KBM-7 (cell line): ENCODE measurements around the gene WNT11.

Experiments
- DNase-seq: peaks from one replicate; pipeline ENCODE4 v3.0.0-alpha.2; 2015
- in situ Hi-C: fragments of 300-500 bp; cut with MboI; formaldehyde crosslinking; loops from 2 replicates; pipeline ENCODE4 v1.14.3; 2020; ENCODE audit warnings: low sequenced_read_pairs, low pct_unique_long_range_greater_than_20kb, mixed read lengths

Gene WNT11

DNA sequence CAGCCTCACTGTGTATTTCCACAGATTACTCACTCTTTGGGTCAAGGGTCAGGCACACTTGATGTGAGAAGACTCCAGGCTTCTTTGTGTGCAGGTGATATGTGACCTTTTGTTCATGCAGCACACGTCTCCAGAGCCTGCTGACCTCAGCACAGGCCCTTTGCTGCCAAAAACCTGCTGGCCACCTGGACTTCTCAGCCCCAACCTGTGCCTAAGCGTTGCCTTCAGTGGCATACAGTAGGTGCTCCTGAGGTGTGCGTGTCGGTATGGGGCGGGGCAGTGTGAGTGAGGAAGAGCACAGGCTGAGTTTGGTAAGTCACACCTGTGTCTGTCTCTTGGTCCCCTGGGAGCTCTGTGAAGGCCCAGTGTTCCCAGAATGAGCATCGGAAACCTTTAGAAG lies 58.1 kb downstream of the WNT11 start:
- in situ Hi-C loops = loop anchor here (10.0 kb wide), 1 partner anchor 243 kb away; no protein-coding TSS in a partner anchor

GRCh38 chr11:76147106-76147740 lies 59.1 kb downstream of the WNT11 start:
- in situ Hi-C loops = loop anchor here (10.0 kb wide), 1 partner anchor 242 kb away; no protein-coding TSS in a partner anchor
- no peak for DNase-seq

More for the DNA sequence above, 58.1 kb downstream of the WNT11 start:
- DNase-seq = no peak

DNA sequence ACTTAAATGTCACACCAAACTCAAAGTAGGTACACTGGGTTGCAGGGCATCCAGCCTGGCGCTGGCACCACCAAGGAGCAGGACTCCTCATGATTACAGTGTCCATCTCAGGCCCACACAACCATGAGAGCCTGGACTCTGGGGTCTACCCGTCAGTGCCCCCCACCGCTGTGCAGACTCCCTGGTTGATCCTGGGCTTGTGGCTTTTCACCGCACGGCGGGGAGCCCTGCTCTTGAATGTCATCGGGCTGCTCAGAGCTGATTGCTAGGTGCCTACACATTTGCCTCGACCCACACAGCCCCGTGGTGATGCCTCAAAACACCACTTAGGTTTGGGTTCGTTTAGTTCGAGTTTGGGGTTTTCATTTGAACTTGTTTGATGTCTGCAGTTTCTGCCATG lies 63.0 kb downstream of the WNT11 start:
- in situ Hi-C loops = loop anchor here (10.0 kb wide), 1 partner anchor 238 kb away; no protein-coding TSS in a partner anchor
- no peak for DNase-seq

DNA sequence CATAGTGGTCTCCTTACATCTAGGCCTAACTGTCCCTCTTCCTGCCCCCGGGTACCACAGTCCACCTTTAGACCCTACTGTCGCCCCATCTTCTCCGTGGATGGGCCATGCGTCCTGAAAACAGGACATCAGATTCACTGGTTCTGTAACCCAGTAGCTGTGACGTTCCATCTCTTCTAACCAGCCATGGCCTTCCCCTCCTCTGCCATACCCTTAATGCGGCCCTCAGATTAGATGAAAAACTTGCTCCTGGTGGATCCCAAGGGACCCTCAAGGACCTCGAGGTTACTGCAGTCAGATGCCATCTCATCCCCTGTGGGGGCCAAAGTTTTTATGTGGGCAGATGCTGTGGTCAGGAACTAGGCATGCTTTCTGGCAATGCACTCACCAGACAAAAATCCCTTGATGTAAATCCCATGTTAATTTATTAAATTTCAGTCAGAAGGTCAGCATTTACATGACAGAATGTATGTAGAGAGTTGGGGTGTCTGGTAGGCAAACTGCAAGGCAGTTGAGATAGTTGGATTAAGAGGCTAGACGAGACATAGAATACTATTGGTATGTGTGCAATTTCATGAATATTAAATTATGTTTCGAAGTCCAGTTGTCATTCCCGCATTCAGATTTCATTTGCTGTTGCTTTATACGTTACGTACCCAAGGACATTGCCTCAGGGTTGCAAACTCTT lies 64.3 kb downstream of the WNT11 start:
- in situ Hi-C loops = loop anchor here (10.0 kb wide), 1 partner anchor 237 kb away; no protein-coding TSS in a partner anchor
- DNase-seq = no peak

GRCh38 chr11:76140912-76141574 lies 65.3 kb downstream of the WNT11 start:
- in situ Hi-C loops = loop anchor here (10.0 kb wide), 1 partner anchor 236 kb away; no protein-coding TSS in a partner anchor
- no peak for DNase-seq

DNA sequence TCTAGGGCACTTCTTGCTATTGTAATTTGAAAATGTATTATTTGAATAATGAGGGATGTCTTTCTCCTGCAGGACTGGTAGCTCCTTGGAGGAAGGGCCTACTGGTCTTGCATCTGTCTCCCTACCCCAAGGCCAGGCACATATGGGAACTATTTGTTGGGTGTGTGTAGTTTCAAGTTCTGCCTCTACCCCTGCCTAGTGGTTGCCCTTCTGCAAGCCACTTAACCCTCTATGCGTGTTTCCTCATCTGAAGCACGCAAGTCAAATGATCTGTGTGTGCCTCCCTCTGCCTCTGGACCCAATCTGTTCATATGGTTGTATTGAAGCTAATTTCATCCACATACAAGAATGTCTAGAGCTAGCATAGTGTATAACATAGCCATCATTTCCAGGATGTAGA lies 67.0 kb downstream of the WNT11 start:
- no peak for DNase-seq
- in situ Hi-C loops = no loop called here
